ENCODE measurements around the gene MYO9B.

The MYO9B gene

DNA sequence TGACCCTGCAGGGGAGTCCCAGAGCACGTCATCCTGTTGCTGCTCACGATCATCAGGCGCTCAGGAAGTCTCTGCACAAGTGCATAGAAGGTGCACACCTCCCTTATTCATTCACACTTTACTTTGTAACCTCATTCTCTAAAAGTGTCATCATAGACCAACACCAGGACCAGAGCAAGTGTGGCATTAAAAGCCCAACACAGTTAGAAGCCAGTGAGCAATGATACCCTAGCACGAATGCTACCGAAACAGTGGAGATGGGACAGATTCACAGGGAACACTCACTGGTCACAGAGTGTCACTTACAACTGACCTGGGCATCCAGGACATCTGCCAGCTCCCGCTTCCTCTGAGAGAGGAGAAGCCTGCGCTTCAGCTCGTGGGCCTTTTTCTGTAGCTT, 17.3 kb upstream of the MYO9B start:
- DNase-seq = no peak

GRCh38 chr19:17060802-17061201, 14.8 kb upstream of the MYO9B start:
- DNase-seq = no peak

- DNase-seq = no peak
Observed at GRCh38 chr19:17061205-17061604, 14.4 kb upstream of the MYO9B start.

DNA sequence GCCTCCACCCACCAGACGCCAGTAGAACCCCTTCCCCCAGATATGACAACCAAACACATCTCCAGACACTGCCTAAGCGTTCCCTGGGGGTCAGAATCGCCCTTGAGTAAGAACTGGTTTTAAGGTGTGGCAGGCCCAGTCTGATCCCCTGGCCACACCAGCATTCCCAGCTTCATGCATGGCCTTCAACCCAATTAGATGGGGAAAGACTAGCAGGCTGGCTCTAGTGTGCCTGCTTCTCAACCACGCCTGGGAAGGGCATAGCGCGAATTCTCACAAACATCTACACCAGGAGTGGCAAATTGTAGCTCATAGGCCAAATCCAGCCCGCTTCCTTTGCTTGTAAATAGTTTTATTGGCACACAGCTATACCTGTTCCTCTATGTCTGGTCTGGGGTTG, 13.9 kb upstream of the MYO9B start:
- no peak for DNase-seq

- DNase-seq = no peak
Observed at GRCh38 chr19:17063428-17063827, 12.1 kb upstream of the MYO9B start.

- no peak for DNase-seq
Observed at GRCh38 chr19:17069193-17069592, 6.4 kb upstream of the MYO9B start.

- DNase-seq = no peak
Observed at GRCh38 chr19:17070421-17070820, 5.2 kb upstream of the MYO9B start.

GRCh38 chr19:17070912-17071311, 4.7 kb upstream of the MYO9B start:
- no peak for DNase-seq

DNA sequence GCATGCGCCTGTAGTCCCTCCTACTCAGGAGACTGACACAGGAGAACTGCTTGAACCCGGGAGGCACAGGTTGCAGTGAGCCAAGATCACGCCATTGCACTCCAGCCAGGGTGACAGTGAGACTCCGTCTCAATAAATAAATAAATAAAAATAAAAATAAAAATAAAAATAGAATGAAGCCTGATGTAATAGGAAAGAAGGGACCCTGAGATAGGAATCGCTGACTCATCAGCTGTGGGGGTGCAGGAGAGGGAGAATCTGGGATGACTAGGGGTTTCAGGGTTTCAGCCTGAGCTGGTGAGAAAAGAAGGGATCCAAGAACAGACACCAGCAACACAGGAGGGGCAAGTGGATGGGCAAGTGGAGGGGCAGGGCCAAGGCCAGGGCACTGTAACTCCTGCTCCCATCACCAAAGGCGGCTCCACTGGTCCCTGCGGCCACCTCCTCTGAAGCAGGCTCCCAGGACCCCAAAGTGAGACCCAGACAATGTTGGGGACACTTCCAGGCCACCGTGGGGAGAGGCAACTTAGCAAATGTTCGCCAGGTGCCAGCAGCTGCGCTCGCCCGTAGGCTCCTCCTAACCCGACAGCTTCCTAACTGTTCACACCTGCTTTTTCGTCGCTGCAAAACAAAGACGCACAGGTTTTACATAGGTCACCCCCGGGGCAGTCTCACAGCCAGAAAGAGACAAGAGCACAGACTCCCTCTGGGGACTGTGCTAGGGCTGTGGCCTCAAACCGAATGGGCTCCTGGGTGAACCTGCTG, 1.5 kb upstream of the MYO9B start:
- no peak for DNase-seq

- DNase-seq = no peak
Observed at GRCh38 chr19:17074634-17075034, 943 bp upstream of the MYO9B start.

DNA sequence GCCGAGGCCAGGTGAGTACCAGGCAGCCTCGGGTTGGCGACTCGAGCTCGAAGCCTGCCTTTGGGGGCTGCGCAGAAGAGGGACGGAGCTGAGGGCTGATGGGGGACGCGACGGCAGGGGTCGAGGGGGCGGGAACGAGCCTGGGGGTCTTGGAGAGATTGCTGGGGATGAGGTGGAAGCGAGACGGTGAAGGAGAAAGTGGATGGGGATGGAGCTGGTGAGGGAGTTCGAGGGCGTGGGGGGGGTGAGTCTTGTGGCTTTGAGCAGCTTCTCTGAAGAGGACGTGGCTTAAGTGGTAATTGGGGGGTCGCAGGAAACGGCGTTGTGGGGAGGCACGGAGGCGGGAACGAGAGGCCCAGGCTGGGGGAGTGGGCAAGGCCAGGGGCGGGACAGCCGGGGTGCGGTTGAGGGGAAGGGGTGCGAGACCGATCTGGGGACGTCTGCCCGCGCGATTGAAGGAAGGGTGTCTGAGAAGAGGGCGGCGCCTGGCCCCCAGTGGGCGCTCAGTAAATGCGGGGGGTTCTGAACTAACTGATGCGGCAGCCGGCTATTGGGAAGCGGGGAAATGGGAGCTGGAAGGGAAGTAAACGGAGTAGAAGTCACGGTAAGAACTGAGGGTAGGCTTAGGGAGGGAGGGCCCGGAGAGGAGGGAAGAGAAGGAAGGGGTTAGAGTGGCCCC, 426 bp downstream of the MYO9B start:
- peak in 15 of 51 donors; percentile 9 to 56 (median 37) for DNase-seq

- peak in 7 of 51 donors; percentile 16 to 46 (median 37) for DNase-seq
Observed at GRCh38 chr19:17076543-17076991, 990 bp downstream of the MYO9B start.

- DNase-seq = peak in 2 of 51 donors; percentile 1 to 19
Observed at GRCh38 chr19:17077447-17078028, 2.0 kb downstream of the MYO9B start.

DNA sequence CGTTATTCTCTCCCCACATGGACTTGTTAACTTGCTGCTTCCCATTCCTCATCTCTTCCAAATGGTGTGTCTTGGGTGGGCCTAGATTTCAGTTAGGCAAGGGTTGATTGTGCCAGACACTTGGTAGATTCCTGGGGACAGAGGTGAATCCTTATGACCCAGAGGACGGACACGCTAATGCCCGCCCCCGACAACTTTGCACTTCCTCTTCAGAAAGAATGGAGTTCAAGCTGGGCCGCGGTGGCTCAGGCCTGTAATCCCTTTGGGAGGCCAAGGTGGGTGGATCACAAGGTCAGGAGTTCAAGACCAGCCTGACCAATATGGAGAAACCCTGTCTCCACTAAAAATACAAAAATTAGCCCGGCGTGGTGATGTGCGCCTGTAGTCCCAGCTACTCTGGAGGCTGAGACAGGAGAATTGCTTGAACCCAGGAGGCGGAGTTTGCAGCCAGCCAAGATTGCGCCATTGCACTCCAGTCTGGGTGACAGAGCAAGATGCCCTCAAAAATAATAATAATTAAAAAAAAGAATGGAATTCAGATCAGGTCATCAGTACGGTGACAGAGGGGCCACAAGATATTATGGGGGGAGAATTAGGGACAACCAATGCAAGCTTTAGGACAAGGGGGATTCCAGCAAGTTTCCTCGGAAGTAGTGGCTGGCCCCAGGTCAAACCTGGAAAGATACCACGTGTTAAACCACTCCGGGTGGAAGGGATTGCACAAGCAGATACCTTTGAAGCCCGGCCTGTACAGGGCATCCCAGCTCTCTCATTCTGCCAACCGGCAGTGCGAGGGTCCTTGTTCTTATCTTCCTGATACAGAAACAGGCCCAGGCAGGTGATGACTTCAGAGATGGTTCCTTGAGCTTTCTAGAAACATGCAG, 2.7 kb downstream of the MYO9B start:
- DNase-seq = peak in 2 of 51 donors; percentile 19 to 28

DNA sequence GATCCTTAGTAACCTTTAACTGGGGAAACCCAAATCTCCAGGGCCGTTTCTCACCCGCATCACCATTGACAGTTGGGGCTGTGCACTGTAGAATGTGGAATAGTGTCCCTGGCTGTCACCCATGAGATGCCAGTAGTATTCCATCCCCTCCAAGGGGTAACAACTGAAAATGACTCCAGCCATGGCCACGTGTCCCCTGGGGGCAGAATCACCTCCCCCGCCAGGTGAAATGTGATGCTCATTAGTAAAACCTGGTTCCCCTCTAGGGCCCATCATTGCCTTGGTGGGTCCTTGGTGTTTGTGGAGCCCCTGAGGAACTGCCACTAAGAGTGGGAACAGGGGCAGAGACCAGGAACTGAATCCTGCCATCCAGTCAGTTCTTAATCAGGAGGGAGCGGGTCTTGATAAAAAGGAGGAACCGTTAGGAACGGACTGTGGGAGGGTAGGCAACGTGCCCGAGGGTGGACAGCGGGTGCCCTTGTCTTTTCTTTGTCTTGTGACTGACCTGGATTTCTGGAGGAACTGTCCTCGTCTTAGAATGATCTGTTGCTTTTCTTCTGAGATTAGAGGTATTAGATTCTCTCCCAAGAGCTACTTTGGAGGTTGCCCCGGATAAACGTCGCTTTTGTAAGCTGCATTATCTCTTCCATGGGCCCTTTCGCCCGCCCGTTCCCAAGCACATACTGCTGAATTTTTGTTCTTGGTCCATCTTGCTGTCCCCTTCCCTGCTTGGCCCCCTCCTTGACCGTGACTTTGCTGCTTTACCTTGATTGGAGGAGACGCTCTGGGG, 3.5 kb downstream of the MYO9B start:
- DNase-seq = peak in 19 of 51 donors; percentile 17 to 64 (median 37)

DNA sequence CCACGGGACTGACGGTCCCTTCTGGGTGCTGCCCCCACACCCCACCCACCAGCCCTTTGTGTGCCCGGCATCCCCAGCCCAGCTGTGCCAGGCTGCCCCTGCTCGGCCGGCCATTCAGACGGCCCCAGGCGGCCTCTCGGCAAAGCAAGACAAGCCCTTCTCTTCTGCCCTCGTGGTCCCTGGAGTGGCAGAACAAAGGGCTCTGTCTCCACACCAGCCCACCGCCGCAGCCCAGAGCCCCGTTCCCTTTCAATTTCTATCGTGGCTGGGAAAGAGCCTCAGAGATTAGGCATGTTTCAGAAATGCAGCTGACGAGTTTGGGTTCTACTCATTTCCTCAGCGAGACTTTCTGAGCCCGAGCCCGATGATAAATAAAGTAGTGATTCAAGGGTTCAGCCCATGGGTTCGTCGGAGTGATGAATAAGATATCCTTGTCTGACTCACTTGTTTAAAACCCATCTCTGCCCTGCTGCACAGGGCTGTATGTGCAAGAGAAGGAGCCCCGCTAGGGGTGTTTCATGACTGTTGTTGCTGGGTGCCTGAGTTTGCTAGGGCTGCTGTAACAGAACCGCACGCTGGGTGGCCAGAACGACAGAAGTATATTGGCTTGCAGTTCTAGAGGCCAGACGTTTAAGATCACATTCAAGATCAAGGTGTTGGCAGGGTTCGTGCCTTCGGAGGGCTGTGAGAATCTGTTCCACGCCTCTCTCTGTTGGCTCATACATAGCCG, 4.3 kb downstream of the MYO9B start:
- DNase-seq = peak in 49 of 51 donors; percentile 31 to 89 (median 71)

DNA sequence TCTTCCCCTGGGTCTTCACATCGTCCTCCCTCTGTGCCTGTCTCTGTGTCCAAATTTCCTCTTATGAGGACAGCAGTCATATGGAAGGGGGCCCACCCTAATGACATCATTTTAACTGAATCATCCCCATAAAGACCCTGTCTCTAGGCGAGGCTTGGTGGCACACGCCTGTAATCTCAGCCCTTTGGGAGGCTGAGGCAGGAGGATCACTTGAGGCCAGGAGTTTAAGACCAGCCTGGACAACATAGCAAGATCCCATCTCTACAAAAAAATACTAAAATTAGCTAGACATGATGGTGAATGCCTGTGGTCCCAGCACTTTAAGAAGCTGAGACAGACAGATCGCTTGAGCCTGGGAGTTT, 4.8 kb downstream of the MYO9B start:
- DNase-seq = no peak

DNA sequence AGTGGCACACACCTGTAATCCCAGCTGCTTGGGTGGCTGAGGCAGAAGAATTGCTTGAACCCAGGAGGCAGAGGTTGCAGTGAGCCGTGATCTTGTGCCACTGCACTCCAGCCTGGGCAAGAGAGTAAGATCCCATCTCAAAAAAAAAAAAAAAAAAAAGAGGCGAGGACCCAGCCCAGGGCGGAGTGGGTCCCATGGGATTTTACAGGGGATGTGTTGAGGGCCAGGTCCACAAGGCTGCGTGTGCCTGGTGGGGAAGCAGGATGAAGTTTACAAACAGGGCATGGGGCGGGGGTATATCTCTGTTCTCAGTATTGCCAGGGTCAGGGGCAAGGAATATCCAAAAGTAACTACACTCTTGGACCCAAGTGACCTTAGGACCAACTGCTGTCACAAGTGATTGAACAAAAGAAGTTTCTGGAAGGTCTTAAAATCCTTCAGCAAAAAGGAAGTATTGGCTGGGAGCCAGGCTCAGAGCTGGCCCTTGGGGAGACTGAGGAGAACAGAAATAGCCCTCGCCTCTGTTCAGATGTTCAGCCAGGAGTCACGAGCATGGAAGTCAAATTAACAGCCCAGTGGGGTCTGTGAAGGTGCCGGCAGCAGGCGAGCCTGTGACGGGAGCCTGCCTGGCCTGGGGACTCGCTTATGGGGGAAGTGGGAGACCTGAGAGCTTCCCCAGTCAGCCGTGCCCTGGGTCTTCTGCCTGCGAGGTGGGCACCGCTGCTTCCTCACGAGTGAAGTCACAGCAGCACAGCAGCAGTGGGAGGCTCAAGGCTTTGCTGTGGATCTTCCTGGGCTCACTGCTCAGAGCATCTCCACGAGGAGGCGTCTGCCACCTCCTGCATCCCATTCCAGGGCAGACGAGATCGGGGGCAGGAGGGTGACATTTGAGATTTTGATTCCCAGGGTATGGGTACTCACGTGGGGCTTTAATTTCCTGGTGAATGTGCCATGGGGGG, 6.4 kb downstream of the MYO9B start:
- DNase-seq = peak in 18 of 51 donors; percentile 8 to 60 (median 20)

- peak in 45 of 51 donors; percentile 12 to 92 (median 65) for DNase-seq
Observed at GRCh38 chr19:17086120-17086519, 10.5 kb downstream of the MYO9B start.
